Small intestine (tissue), 7 donors: Measurements from ENCODE around the gene LHX2. TPM values are rescaled to one million over a fixed set of nuclear protein-coding genes. Genes with fewer than 3 reads are reported as not detected.

ENCODE experiments used
- DNase-seq, 2 donors: peaks; one replicate each; pipeline versions ENCODE4 v3.0.0 to v3.0.0-alpha.2; 2013
- FAIRE-seq: peaks from 2 replicates; lab custom pipeline; 2012; peaks lifted over from hg19 to GRCh38; lab: Jason Lieb, UNC
- H3K27ac ChIP-seq, 3 donors: one replicate each; pipeline ENCODE4 v1.5.1; 2013; ENCODE audit warnings: low read length in 2 of 3, mild to moderate bottlenecking in 2 of 3, control low read depth in 1 of 3, inconsistent platforms in 1 of 3, low read depth in 1 of 3, moderate library complexity in 1 of 3
- H3K27me3 ChIP-seq, 3 donors: one replicate each; pipeline ENCODE4 v1.6.1; 2013; ENCODE audit warnings: low read length in 3 of 3, inconsistent platforms in 1 of 3; ENCODE audit not compliant: control insufficient read depth in 3 of 3, insufficient read depth in 3 of 3
- H3K36me3 ChIP-seq, 3 donors: one replicate each; pipeline ENCODE4 v1.6.1; 2013; ENCODE audit warnings: low read length in 3 of 3, inconsistent platforms in 1 of 3, low read depth in 1 of 3, mild to moderate bottlenecking in 1 of 3, moderate library complexity in 1 of 3; ENCODE audit not compliant: control insufficient read depth in 3 of 3, insufficient read depth in 2 of 3
- H3K4me1 ChIP-seq, 3 donors: one replicate each; pipeline ENCODE4 v1.6.1; 2013; ENCODE audit warnings: low read length in 2 of 3, inconsistent platforms in 1 of 3, low read depth in 1 of 3, mild to moderate bottlenecking in 1 of 3, moderate library complexity in 1 of 3; ENCODE audit not compliant: control insufficient read depth in 3 of 3, insufficient read depth in 2 of 3
- H3K4me3 ChIP-seq, 3 donors: one replicate each; pipeline ENCODE4 v1.5.1; 2013; ENCODE audit warnings: low read length in 3 of 3, control low read depth in 1 of 3, inconsistent platforms in 1 of 3, low read depth in 1 of 3, mild to moderate bottlenecking in 1 of 3, moderate library complexity in 1 of 3
- H3K9me3 ChIP-seq, 2 donors: one replicate each; pipeline ENCODE4 v1.6.1; 2013; ENCODE audit warnings: low read depth in 1 of 2, low read length in 1 of 2; ENCODE audit not compliant: control insufficient read depth in 2 of 2, insufficient read depth in 1 of 2
- WGBS, 3 donors: extraction: QIAGEN DNeasy Blood & Tissue Kit; methylation state at CpG; one replicate each; pipeline ENCODE4 v1.1.7; 2013; 5-methylcytosine and 5-hydroxymethylcytosine counted together
- polyA plus RNA-seq, 4 donors: library from polyadenylated mRNA; stranded (reverse) in 3 of 4; unstranded in 1 of 4; fragments of 200-250 nt in 3 of 4; fragments of 120-200 nt in 1 of 4; gene quantifications; one replicate each; pipeline versions ENCODE4 v1.2.1 to v1.2.3, GENCODE V29; 2013
- donor health status: healthy with polysubstance abuse.
- donor health status: control.
- donor health status: control.
- donor health status: Bipolar disorder and iron deficiency.
- donor health status: healthy.

LHX2 gene
- polyA plus RNA-seq, 4 donors = 0.07 TPM; not detected in 3

- H3K36me3 ChIP-seq = no peaks in the 10 kb centered on the region
- peaks cover 0 to 5% of the 10 kb centered on the region in 2 donors for H3K9me3 ChIP-seq
- no peak overlapping the region for H3K27ac ChIP-seq
- WGBS, 3 donors = 85 to 90% (median 89%) methylated on average over 13 of the region's 13 CpGs
- FAIRE-seq (no peak), DNase-seq (no peak)
- H3K4me1 ChIP-seq = no peaks in the 10 kb centered on the region
- H3K27me3 ChIP-seq = peaks cover 0 to 2% (median 0%) of the 10 kb centered on the region in 3 donors
- no peak overlapping the region for H3K4me3 ChIP-seq
Observed at GRCh38 chr9:124066783-124067577, 55.4 kb downstream of the LHX2 start.

GRCh38 chr9:124068251-124068650 lies 56.7 kb downstream of the LHX2 start:
- H3K4me1 ChIP-seq = no peaks in the 10 kb centered on the region
- no peak for DNase-seq
- WGBS, 3 donors = 85 to 90% (median 86%) methylated on average over 3 of the region's 3 CpGs
- peaks cover 0 to 5% of the 10 kb centered on the region in 2 donors for H3K9me3 ChIP-seq
- no peak for FAIRE-seq
- no peak overlapping the region for H3K27ac ChIP-seq
- H3K27me3 ChIP-seq = peaks cover 0 to 5% (median 0%) of the 10 kb centered on the region in 3 donors
- no peaks in the 10 kb centered on the region for H3K36me3 ChIP-seq
- no peak overlapping the region for H3K4me3 ChIP-seq

- WGBS, 3 donors = 50 to 74% (median 55%) methylated on average over 1 of the region's 1 CpG
- H3K4me3 ChIP-seq = no peak overlapping the region
- FAIRE-seq = no peak
Observed at GRCh38 chr9:124074746-124075145, 63.2 kb downstream of the LHX2 start.

GRCh38 chr9:124075761-124076160 lies 64.2 kb downstream of the LHX2 start:
- Histone ChIP-seq H3K27me3 (peaks cover 0 to 8% (median 0%) of the 10 kb centered on the region in 3 donors), H3K9me3 (peaks cover 0 to 2% of the 10 kb centered on the region in 2 donors), H3K36me3 (no peaks in the 10 kb centered on the region), H3K27ac (no peak overlapping the region), H3K4me1 (no peaks in the 10 kb centered on the region), H3K4me3 (no peak overlapping the region)
- no peak for DNase-seq
- WGBS, 3 donors = 71 to 86% (median 71%) methylated on average over 3 of the region's 3 CpGs
- no peak for FAIRE-seq

More at GRCh38 chr9:124074746-124075145, 63.2 kb downstream of the LHX2 start:
- Histone ChIP-seq H3K36me3 (no peaks in the 10 kb centered on the region), H3K4me1 (no peaks in the 10 kb centered on the region), H3K27me3 (peaks cover 0 to 8% (median 0%) of the 10 kb centered on the region in 3 donors), H3K27ac (no peak overlapping the region), H3K9me3 (no peaks in the 10 kb centered on the region)
- DNase-seq = no peak

GRCh38 chr9:124077915-124078572 lies 66.5 kb downstream of the LHX2 start:
- no peak for DNase-seq
- H3K4me3 ChIP-seq = no peak overlapping the region
- whole genome bisulfite sequencing, 3 donors = 69 to 74% (median 73%) methylated on average over 3 of the region's 3 CpGs
- peaks cover 0 to 4% of the 10 kb centered on the region in 2 donors for H3K9me3 ChIP-seq
- no peak overlapping the region for H3K27ac ChIP-seq
- H3K4me1 ChIP-seq = no peaks in the 10 kb centered on the region
- FAIRE-seq = no peak
- no peaks in the 10 kb centered on the region for H3K36me3 ChIP-seq
- peaks cover 0 to 8% (median 0%) of the 10 kb centered on the region in 3 donors for H3K27me3 ChIP-seq

GRCh38 chr9:124078641-124079040 lies 67.1 kb downstream of the LHX2 start:
- Histone ChIP-seq H3K36me3 (no peaks in the 10 kb centered on the region), H3K27me3 (peaks cover 0 to 5% (median 0%) of the 10 kb centered on the region in 3 donors), H3K4me1 (no peaks in the 10 kb centered on the region), H3K27ac (no peak overlapping the region), H3K4me3 (no peak overlapping the region), H3K9me3 (peaks cover 0 to 4% of the 10 kb centered on the region in 2 donors)
- 84 to 91% (median 86%) methylated on average over 4 of the region's 4 CpGs for WGBS, 3 donors
- no peak for DNase-seq
- no peak for FAIRE-seq

- DNase-seq = no peak
- H3K9me3 ChIP-seq = peaks cover 0 to 4% of the 10 kb centered on the region in 2 donors
- peaks cover 0 to 3% (median 0%) of the 10 kb centered on the region in 3 donors for H3K27me3 ChIP-seq
- H3K27ac ChIP-seq = no peak overlapping the region
- no peaks in the 10 kb centered on the region for H3K36me3 ChIP-seq
- WGBS, 3 donors = 76 to 84% (median 83%) methylated on average over 17 of the region's 17 CpGs
- H3K4me1 ChIP-seq = no peaks in the 10 kb centered on the region
- no peak for FAIRE-seq
- H3K4me3 ChIP-seq = no peak overlapping the region
Observed at GRCh38 chr9:124079176-124079925, 67.8 kb downstream of the LHX2 start.

GRCh38 chr9:124082622-124083021 lies 71.1 kb downstream of the LHX2 start:
- peaks cover 0 to 4% of the 10 kb centered on the region in 2 donors for H3K9me3 ChIP-seq
- DNase-seq = no peak
- WGBS, 3 donors = 59 to 74% (median 61%) methylated on average over 2 of the region's 2 CpGs
- H3K36me3 ChIP-seq = no peaks in the 10 kb centered on the region
- H3K4me3 ChIP-seq = no peak overlapping the region
- peaks cover 0 to 3% (median 0%) of the 10 kb centered on the region in 3 donors for H3K27me3 ChIP-seq
- no peaks in the 10 kb centered on the region for H3K4me1 ChIP-seq
- H3K27ac ChIP-seq = no peak overlapping the region
- no peak for FAIRE-seq
